Stimulated activated CD8-positive, alpha-beta memory T cell treated with anti-CD3 and anti-CD28 coated beads, Interleukin-15, amount 100 ng/mL, for 48 hours (primary cell): Measurements from ENCODE around the gene DHPS.
"Not testable (repeated sequence)": the region's sequence is repeated elsewhere in the genome, so short reads cannot be mapped to it uniquely, and the experiment has no call there.

Experiments
- DNase-seq, 2 donors: peaks; one replicate each; pipeline ENCODE4 v3.0.0-alpha.2; 2020; ENCODE audit warnings: low read depth in 2 of 2

The DHPS gene

GRCh38 chr19:12705654-12706331 lies 24.1 kb upstream of the DHPS start:
- no peak for DNase-seq

- DNase-seq: no peak
These were observed 23.5 kb upstream of the DHPS start for GRCh38 chr19:12705169-12705568.

- DNase-seq: no peak
These were observed 21.4 kb upstream of the DHPS start for GRCh38 chr19:12703046-12703445.

GRCh38 chr19:12701596-12702282 lies 20.1 kb upstream of the DHPS start:
- no peak for DNase-seq

GRCh38 chr19:12698138-12698537 lies 16.5 kb upstream of the DHPS start:
- DNase-seq: no peak

- not testable (repeated sequence) for DNase-seq
These were observed 15.7 kb upstream of the DHPS start for GRCh38 chr19:12697425-12697824.

- DNase-seq: peak; percentile 93 to 94
These were observed 15.0 kb upstream of the DHPS start, which contains the start of gene FBXW9 for GRCh38 chr19:12696366-12697335. FBXW9 (minus strand) TSS chr19:12696631; CDS start chr19:12696581, 50 bp downstream.

- no peak for DNase-seq
These were observed 14.3 kb upstream of the DHPS start for GRCh38 chr19:12695997-12696365.

GRCh38 chr19:12695514-12695913 lies 13.8 kb upstream of the DHPS start:
- DNase-seq: no peak

GRCh38 chr19:12695096-12695495 lies 13.4 kb upstream of the DHPS start:
- DNase-seq: no peak

- DNase-seq: no peak
These were observed 13.0 kb upstream of the DHPS start for GRCh38 chr19:12694641-12695040.

- no peak for DNase-seq
These were observed 11.3 kb upstream of the DHPS start for GRCh38 chr19:12692960-12693359.

GRCh38 chr19:12689581-12690216 lies 8.0 kb upstream of the DHPS start:
- no peak for DNase-seq

GRCh38 chr19:12689012-12689411 lies 7.3 kb upstream of the DHPS start:
- DNase-seq: no peak

- DNase-seq: no peak
These were observed 6.0 kb upstream of the DHPS start, which contains the start of gene GNG14 for GRCh38 chr19:12687496-12688196. GNG14 (plus strand) TSS chr19:12687998; CDS start chr19:12688049, 51 bp downstream.

- DNase-seq: no peak
These were observed 4.2 kb upstream of the DHPS start for GRCh38 chr19:12685831-12686230.

GRCh38 chr19:12680034-12680433 lies 1.6 kb downstream of the DHPS start:
- DNase-seq: no peak

- DNase-seq: not testable (repeated sequence)
These were observed 3.6 kb downstream of the DHPS start for GRCh38 chr19:12678039-12678438.

- no peak for DNase-seq
These were observed 4.8 kb downstream of the DHPS start for GRCh38 chr19:12676928-12677327.

- DNase-seq: peak; percentile 76 to 79
These were observed 5.3 kb downstream of the DHPS start for GRCh38 chr19:12676384-12676792.

- DNase-seq: no peak
These were observed 5.7 kb downstream of the DHPS start for GRCh38 chr19:12675940-12676339.
